Fibroblast of lung (primary cell): ENCODE measurements around the gene KRTAP13-1. TPM values are rescaled to one million over a fixed set of nuclear protein-coding genes. Genes with fewer than 3 reads are reported as not detected.

Experiments
- DNase-seq, 2 donors: peaks; one replicate each; pipeline versions ENCODE4 v3.0.0 to v3.0.0-alpha.2; 2010; ENCODE audit warnings: low read depth in 2 of 2
- H2AFZ ChIP-seq: 2 replicates; pipeline ENCODE4 v1.5.1; 2012; ENCODE audit warnings: low read length, control low read depth, inconsistent platforms
- H3K27ac ChIP-seq: 2 replicates; pipeline ENCODE4 v1.5.1; 2011; ENCODE audit warnings: low read length, control low read depth; ENCODE audit not compliant: insufficient read depth
- H3K27me3 ChIP-seq: 2 replicates; pipeline ENCODE4 v1.5.1; 2011; ENCODE audit warnings: mild to moderate bottlenecking, low read length; ENCODE audit not compliant: control insufficient read depth, insufficient read depth
- H3K36me3 ChIP-seq: 2 replicates; pipeline ENCODE4 v1.5.1; 2011; ENCODE audit warnings: low read length; ENCODE audit not compliant: control insufficient read depth, insufficient read depth
- H3K4me1 ChIP-seq: 2 replicates; pipeline ENCODE4 v1.5.1; 2011; ENCODE audit warnings: low read length; ENCODE audit not compliant: control insufficient read depth, insufficient read depth; ENCODE audit errors: extremely low read depth
- H3K4me2 ChIP-seq: 2 replicates; pipeline ENCODE4 v1.5.1; 2011; ENCODE audit warnings: low read length, control low read depth; ENCODE audit not compliant: insufficient read depth; ENCODE audit errors: extremely low read depth
- H3K4me3 ChIP-seq, 4 experiments: fragments of 200-600 bp in 1 of 4; sonication (generic) in 1 of 4; replicated peaks in 1 of 4; 2 replicates each; pipeline ENCODE4 v1.5.1; 2011 to 2016; ENCODE audit warnings: low read length in 4 of 4, low read depth in 3 of 4, mild to moderate bottlenecking in 3 of 4, control low read depth in 2 of 4, inconsistent platforms in 1 of 4, mixed read lengths in 1 of 4; ENCODE audit not compliant: insufficient read depth in 1 of 4; ENCODE audit errors: control extremely low read depth in 1 of 4
- H3K79me2 ChIP-seq: 2 replicates; pipeline ENCODE4 v1.5.1; 2012; ENCODE audit warnings: mild to moderate bottlenecking, low read length, inconsistent platforms; ENCODE audit not compliant: control insufficient read depth, insufficient read depth
- H3K9ac ChIP-seq: 2 replicates; pipeline ENCODE4 v1.5.1; 2011; ENCODE audit warnings: mild to moderate bottlenecking, low read length, control low read depth; ENCODE audit not compliant: insufficient read depth
- H3K9me3 ChIP-seq: 2 replicates; pipeline ENCODE4 v1.5.1; 2012; ENCODE audit warnings: low read depth, low read length; ENCODE audit not compliant: control insufficient read depth, insufficient read depth
- H4K20me1 ChIP-seq: 2 replicates; pipeline ENCODE4 v1.5.1; 2011; ENCODE audit warnings: low read length; ENCODE audit not compliant: control insufficient read depth, insufficient read depth; ENCODE audit errors: extremely low read depth
- CTCF ChIP-seq, 2 donors: IDR thresholded peaks in 1 of 2; conservative IDR thresholded peaks in 1 of 2; 1 replicate in 1 of 2; 2 replicates in 1 of 2; pipeline ENCODE4 v1.5.1; 2011 to 2012; ENCODE audit warnings: low read length in 2 of 2, control low read depth in 1 of 2, inconsistent platforms in 1 of 2, low read depth in 1 of 2, mild to moderate bottlenecking in 1 of 2
- EZH2 ChIP-seq: IDR thresholded peaks from 2 replicates; pipeline ENCODE4 v1.5.1; 2012; ENCODE audit warnings: low read length, control low read depth, mild to moderate bottlenecking; ENCODE audit errors: missing control alignments
- polyA plus RNA-seq, 2 donors: library from polyadenylated mRNA; depleted of rRNA in 1 of 2; stranded (reverse) in 1 of 2; unstranded in 1 of 2; fragments of >200 nt; gene quantifications; 2 replicates each; pipeline ENCODE4 v1.2.1, GENCODE V29; 2011 to 2012; ENCODE audit warnings: missing spikeins in 1 of 2
- total RNA-seq: library from RNA; depleted of rRNA; stranded (reverse); fragments of >200 nt; gene quantifications from 2 replicates; pipeline ENCODE4 v1.2.1, GENCODE V29; 2014

Gene KRTAP13-1
- total and polyA plus RNA-seq, 2 donors (not counting 1 experiment from before 2014, with no cell fraction given) = not detected

- no peak overlapping the region for H2AFZ ChIP-seq
- H3K79me2 ChIP-seq = no peaks in the 10 kb centered on the region
- DNase-seq = no peak
- H3K27ac ChIP-seq = no peak overlapping the region
- H3K9ac ChIP-seq = no peak overlapping the region
- TF ChIP-seq CTCF (conservative IDR thresholded peaks at IDR 0.05 in 1 of 2, IDR thresholded peaks at IDR 0.05 in 1 of 2; ENCODE audit: low read depth in 1 of 2, low read length in 2 of 2) = no peak
- TF ChIP-seq EZH2 = no peak
- no peak overlapping the region for H3K4me2 ChIP-seq
- H3K27me3 ChIP-seq = no peaks in the 10 kb centered on the region
- no peak overlapping the region for H3K4me3 ChIP-seq
- no peaks in the 10 kb centered on the region for H3K9me3 ChIP-seq
- H3K4me1 ChIP-seq = no peaks in the 10 kb centered on the region
- no peaks in the 10 kb centered on the region for H3K36me3 ChIP-seq
- H4K20me1 ChIP-seq = no peaks in the 10 kb centered on the region
These were observed 48.4 kb downstream of the KRTAP13-1 start for GRCh38 chr21:30444204-30444603.

Other genes with a start within 250 kb of the KRTAP13-1 start
- gene CLDN17, start 229.2 kb upstream of the KRTAP13-1 start, total RNA-seq = not detected in 2 replicates
- gene CLDN17, start 229.2 kb upstream of the KRTAP13-1 start, polyA plus RNA-seq = not detected in 2 replicates
- not detected in 2 replicates for gene CLDN8, start 179.9 kb upstream of the KRTAP13-1 start, total RNA-seq
- gene CLDN8, start 179.9 kb upstream of the KRTAP13-1 start, polyA plus RNA-seq = not detected in 2 replicates
- gene KRTAP24-1, start 113.1 kb upstream of the KRTAP13-1 start, total RNA-seq = not detected in 2 replicates
- not detected in 2 replicates for gene KRTAP24-1, start 113.1 kb upstream of the KRTAP13-1 start, polyA plus RNA-seq
- gene KRTAP25-1, start 106.5 kb upstream of the KRTAP13-1 start, total RNA-seq = not detected in 2 replicates
- gene KRTAP25-1, start 106.5 kb upstream of the KRTAP13-1 start, polyA plus RNA-seq = not detected in 2 replicates
- gene KRTAP26-1, start 75.7 kb upstream of the KRTAP13-1 start, total RNA-seq = not detected in 2 replicates
- not detected in 2 replicates for gene KRTAP26-1, start 75.7 kb upstream of the KRTAP13-1 start, polyA plus RNA-seq
- gene KRTAP27-1, start 58.3 kb upstream of the KRTAP13-1 start, total RNA-seq = not detected in 2 replicates
- not detected in 2 replicates for gene KRTAP27-1, start 58.3 kb upstream of the KRTAP13-1 start, polyA plus RNA-seq
- not detected in 2 replicates for gene KRTAP23-1, start 47.4 kb upstream of the KRTAP13-1 start, total RNA-seq
- not detected in 2 replicates for gene KRTAP23-1, start 47.4 kb upstream of the KRTAP13-1 start, polyA plus RNA-seq
- not detected in 2 replicates for gene KRTAP13-2, start 23.8 kb upstream of the KRTAP13-1 start, total RNA-seq
- not detected in 2 replicates for gene KRTAP13-2, start 23.8 kb upstream of the KRTAP13-1 start, polyA plus RNA-seq
- gene KRTAP13-3, start 29.9 kb downstream of the KRTAP13-1 start, total RNA-seq = not detected in 2 replicates
- gene KRTAP13-3, start 29.9 kb downstream of the KRTAP13-1 start, polyA plus RNA-seq = not detected in 2 replicates
- gene KRTAP13-4, start 34.2 kb downstream of the KRTAP13-1 start, total RNA-seq = not detected in 2 replicates
- gene KRTAP13-4, start 34.2 kb downstream of the KRTAP13-1 start, polyA plus RNA-seq = not detected in 2 replicates
- gene KRTAP15-1, start 44.2 kb downstream of the KRTAP13-1 start, total RNA-seq = not detected in 2 replicates
- not detected in 2 replicates for gene KRTAP15-1, start 44.2 kb downstream of the KRTAP13-1 start, polyA plus RNA-seq
- not detected in 2 replicates for gene KRTAP19-1, start 84.3 kb downstream of the KRTAP13-1 start, total RNA-seq
- not detected in 2 replicates for gene KRTAP19-1, start 84.3 kb downstream of the KRTAP13-1 start, polyA plus RNA-seq
- not detected in 2 replicates for gene KRTAP19-2, start 91.4 kb downstream of the KRTAP13-1 start, total RNA-seq
- gene KRTAP19-2, start 91.4 kb downstream of the KRTAP13-1 start, polyA plus RNA-seq = not detected in 2 replicates
- gene KRTAP19-3, start 96.0 kb downstream of the KRTAP13-1 start, total RNA-seq = not detected in 2 replicates
- not detected in 2 replicates for gene KRTAP19-3, start 96.0 kb downstream of the KRTAP13-1 start, polyA plus RNA-seq
- not detected in 2 replicates for gene KRTAP19-4, start 101.1 kb downstream of the KRTAP13-1 start, total RNA-seq
- not detected in 2 replicates for gene KRTAP19-4, start 101.1 kb downstream of the KRTAP13-1 start, polyA plus RNA-seq
- not detected in 2 replicates for gene KRTAP19-5, start 106.1 kb downstream of the KRTAP13-1 start, total RNA-seq
- not detected in 2 replicates for gene KRTAP19-5, start 106.1 kb downstream of the KRTAP13-1 start, polyA plus RNA-seq
- gene KRTAP19-6, start 145.8 kb downstream of the KRTAP13-1 start, total RNA-seq = not detected in 2 replicates
- not detected in 2 replicates for gene KRTAP19-6, start 145.8 kb downstream of the KRTAP13-1 start, polyA plus RNA-seq
- gene KRTAP19-7, start 165.3 kb downstream of the KRTAP13-1 start, total RNA-seq = not detected in 2 replicates
- not detected in 2 replicates for gene KRTAP19-7, start 165.3 kb downstream of the KRTAP13-1 start, polyA plus RNA-seq
- not detected in 2 replicates for gene KRTAP22-2, start 194.4 kb downstream of the KRTAP13-1 start, total RNA-seq
- gene KRTAP22-2, start 194.4 kb downstream of the KRTAP13-1 start, polyA plus RNA-seq = not detected in 2 replicates
- not detected in 2 replicates for gene KRTAP6-3, start 196.4 kb downstream of the KRTAP13-1 start, total RNA-seq
- gene KRTAP6-3, start 196.4 kb downstream of the KRTAP13-1 start, polyA plus RNA-seq = not detected in 2 replicates
- gene KRTAP6-2, start 202.9 kb downstream of the KRTAP13-1 start, total RNA-seq = not detected in 2 replicates
- gene KRTAP6-2, start 202.9 kb downstream of the KRTAP13-1 start, polyA plus RNA-seq = not detected in 2 replicates
- not detected in 2 replicates for gene KRTAP22-1, start 205.1 kb downstream of the KRTAP13-1 start, total RNA-seq
- gene KRTAP22-1, start 205.1 kb downstream of the KRTAP13-1 start, polyA plus RNA-seq = not detected in 2 replicates
- gene KRTAP6-1, start 217.9 kb downstream of the KRTAP13-1 start, total RNA-seq = not detected in 2 replicates
- gene KRTAP6-1, start 217.9 kb downstream of the KRTAP13-1 start, polyA plus RNA-seq = not detected in 2 replicates
- not detected in 2 replicates for gene KRTAP20-1, start 220.4 kb downstream of the KRTAP13-1 start, total RNA-seq
- gene KRTAP20-1, start 220.4 kb downstream of the KRTAP13-1 start, polyA plus RNA-seq = not detected in 2 replicates
- gene KRTAP20-4, start 224.6 kb downstream of the KRTAP13-1 start, total RNA-seq = not detected in 2 replicates
- not detected in 2 replicates for gene KRTAP20-4, start 224.6 kb downstream of the KRTAP13-1 start, polyA plus RNA-seq
- not detected in 2 replicates for gene KRTAP20-2, start 239.2 kb downstream of the KRTAP13-1 start, total RNA-seq
- gene KRTAP20-2, start 239.2 kb downstream of the KRTAP13-1 start, polyA plus RNA-seq = not detected in 2 replicates
- not detected in 2 replicates for gene KRTAP20-3, start 246.8 kb downstream of the KRTAP13-1 start, total RNA-seq
- not detected in 2 replicates for gene KRTAP20-3, start 246.8 kb downstream of the KRTAP13-1 start, polyA plus RNA-seq